Measurements from ENCODE around the gene TMEFF2. TPM values are rescaled to one million over a fixed set of nuclear protein-coding genes. Genes with fewer than 3 reads are reported as not detected.
"Not testable (repeated sequence)": the region's sequence is repeated elsewhere in the genome, so short reads cannot be mapped to it uniquely, and the experiment has no call there.

TMEFF2 gene
- total RNA-seq, 1 experiment from 2014 or later = 0.34 TPM

- DNase-seq (ENCODE audit: low read depth) = not testable (repeated sequence)
Observed at GRCh38 chr2:192130312-192130711, 64.4 kb downstream of the TMEFF2 start.

DNA sequence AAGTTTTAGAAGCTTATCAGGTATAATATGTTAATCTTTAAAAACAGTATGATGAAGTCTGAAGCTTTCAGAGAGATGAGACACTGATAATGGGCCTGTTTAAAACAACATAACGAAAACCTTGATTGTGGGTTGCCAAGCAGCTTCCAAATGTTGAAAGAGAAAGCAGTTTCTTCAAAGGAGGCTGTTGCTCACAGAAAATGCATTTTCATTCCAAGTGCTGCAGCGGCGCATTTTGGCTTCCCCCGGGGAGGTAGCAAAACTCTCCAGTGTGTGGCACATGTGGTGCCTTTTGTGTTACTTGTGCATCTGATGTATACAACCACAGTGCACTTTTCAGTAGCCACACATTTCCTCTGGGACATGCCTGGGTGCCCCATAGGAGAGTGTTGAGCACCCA lies 66.1 kb downstream of the TMEFF2 start:
- peak; percentile 12 for DNase-seq (ENCODE audit: low read depth)

- no peak for DNase-seq (ENCODE audit: low read depth)
Observed at GRCh38 chr2:192127434-192127833, 67.3 kb downstream of the TMEFF2 start.

DNA sequence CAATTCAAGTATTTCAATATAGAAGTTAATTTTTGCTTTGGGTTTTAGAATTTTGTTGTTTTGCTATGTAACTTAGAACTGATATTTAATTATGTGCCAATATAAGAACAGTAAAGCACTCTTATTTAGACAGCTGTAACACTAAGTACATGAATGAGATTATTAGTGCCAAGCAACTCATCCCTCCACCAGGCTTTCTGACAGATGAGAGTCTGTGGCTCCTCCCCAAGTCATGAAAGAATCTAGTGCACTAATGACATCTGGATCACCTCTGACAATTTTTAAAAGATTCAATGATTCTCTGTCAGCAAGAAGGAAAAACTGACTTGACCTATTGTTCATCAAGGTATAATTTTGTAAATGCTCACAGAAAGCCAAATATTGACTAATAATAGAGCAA lies 67.8 kb downstream of the TMEFF2 start:
- no peak for DNase-seq (ENCODE audit: low read depth)

DNA sequence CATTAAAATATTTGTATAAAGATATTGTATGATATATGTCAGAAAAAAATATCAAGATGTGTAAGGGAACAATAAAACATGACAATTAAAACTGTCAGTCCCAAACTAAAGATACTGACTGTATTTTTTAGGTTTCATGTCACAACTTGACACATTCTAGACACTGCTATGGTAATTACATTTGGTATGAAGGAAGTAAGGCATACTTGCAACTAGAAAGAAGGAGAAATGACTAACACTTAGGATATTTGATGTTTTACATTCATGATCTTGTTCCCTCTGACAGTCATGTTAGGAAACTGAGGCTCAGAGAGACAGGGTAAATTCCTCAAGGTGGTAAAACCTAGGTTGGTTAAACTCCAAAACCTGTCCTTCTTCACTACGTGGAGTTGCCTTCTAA lies 68.3 kb downstream of the TMEFF2 start:
- DNase-seq (ENCODE audit: low read depth) = peak; percentile 18

GRCh38 chr2:192124571-192124970 lies 70.2 kb downstream of the TMEFF2 start:
- peak; percentile 84 for DNase-seq (ENCODE audit: low read depth)

DNA sequence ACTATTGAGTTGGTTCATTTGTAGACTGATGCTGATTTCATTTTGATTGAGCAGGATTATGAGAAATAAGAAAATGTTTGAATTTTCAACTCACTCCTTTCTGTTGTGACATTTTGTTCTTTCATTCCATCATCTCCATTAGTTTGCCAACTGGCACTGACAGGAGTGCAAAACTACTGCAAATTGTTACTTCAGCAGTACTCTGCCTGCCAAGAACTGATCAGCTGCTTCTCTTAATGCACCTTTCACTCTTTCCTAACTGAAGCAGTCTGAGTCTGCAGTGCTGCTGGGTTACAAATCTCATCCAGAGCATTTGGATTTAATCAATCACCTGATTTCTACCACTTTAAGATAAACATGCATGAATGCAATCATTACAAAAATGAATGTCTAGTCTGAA lies 70.9 kb downstream of the TMEFF2 start:
- no peak for DNase-seq (ENCODE audit: low read depth)

- no peak for DNase-seq (ENCODE audit: low read depth)
Observed at GRCh38 chr2:192122946-192123345, 71.8 kb downstream of the TMEFF2 start.

DNA sequence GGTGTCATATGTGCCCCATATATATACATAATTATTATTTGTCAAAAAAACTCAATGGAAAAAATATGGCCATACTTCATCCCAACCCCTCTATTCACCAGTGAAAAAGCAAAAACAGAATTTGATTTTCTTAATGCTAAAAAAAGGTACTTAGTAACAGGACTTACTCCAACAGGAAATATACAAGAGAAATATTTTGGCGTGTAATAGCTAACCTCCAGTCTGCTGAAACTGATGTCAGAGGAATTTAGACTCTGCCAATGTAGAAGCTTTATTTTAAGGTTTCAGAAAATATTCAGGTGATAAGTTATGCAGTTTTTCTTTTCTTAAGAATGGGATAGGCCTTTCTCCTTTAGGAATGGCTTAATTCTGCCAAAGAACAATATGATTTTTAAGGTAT lies 72.6 kb downstream of the TMEFF2 start:
- DNase-seq (ENCODE audit: low read depth) = no peak

GRCh38 chr2:192119536-192119935 lies 75.2 kb downstream of the TMEFF2 start:
- DNase-seq (ENCODE audit: low read depth) = no peak

GRCh38 chr2:192117705-192118104 lies 77.0 kb downstream of the TMEFF2 start:
- no peak for DNase-seq (ENCODE audit: low read depth)

GRCh38 chr2:192111536-192111935 lies 83.2 kb downstream of the TMEFF2 start:
- DNase-seq (ENCODE audit: low read depth) = not testable (repeated sequence)

DNA sequence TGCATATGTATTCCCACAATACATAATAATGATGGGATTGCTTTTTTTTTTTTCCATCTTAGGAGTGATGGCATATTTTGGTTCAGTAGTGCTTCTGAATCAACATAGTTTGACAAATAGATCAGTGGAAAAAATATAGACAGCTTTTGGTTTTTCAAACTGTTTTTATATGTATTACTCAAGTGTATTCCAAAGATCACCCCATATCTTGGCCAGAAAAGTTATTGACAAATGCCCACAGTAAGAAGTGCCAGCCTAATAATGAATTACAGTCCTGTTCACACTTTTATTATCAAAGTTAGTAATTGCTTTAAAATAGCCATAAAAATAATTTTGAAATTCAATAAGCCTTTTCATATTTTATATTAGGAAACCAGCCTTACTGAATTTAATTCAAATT lies 95.0 kb downstream of the TMEFF2 start:
- no peak for DNase-seq (ENCODE audit: low read depth)

GRCh38 chr2:192098814-192099491 lies 95.8 kb downstream of the TMEFF2 start:
- no peak for DNase-seq (ENCODE audit: low read depth)

GRCh38 chr2:192091476-192091875 lies 103.3 kb downstream of the TMEFF2 start:
- peak; percentile 25 for DNase-seq (ENCODE audit: low read depth)

DNA sequence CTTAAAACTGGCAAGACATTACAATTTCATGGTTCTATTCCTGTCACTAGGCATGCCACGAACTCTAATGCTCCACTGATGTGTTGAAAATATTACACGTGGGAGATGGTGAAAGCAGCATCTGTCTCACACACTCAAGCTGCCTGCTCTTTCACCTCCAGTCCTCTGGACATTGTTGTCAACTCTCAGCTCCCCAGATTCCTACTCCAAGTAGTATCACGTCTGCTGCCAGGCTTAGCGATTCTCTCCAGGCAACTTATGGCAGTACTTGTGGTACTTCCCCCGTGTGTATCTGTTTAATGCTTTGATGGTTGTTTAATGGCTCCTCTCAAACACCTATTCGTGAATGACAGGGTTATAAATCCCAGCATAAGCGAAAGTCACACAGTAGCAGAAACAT lies 103.8 kb downstream of the TMEFF2 start:
- DNase-seq (ENCODE audit: low read depth) = no peak

DNA sequence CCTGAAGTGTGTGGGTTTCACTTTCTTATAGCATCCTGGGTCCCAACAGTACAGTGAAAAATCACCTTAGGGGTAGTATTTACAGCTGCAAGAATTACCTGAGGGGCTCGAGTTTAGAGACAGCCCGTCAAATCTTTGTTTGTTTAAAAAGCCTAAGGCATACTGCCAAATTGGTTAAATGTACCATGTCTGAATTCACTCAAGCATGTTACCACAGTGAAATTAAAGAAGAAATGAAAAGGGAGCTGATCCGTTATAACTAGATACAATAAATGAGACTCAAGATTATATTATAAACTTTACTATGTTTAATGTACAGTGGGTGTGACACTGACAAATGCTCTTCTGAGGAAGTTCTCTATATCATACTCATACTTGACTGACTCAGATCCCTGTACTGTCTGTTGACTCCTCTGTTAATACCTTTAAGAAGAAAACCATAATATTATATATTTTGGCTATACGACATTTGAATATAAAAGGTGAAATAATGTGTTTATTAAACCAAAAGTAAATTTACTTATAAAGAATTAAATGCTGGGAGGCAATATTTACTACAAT lies 107.3 kb downstream of the TMEFF2 start:
- peak; percentile 35 for DNase-seq (ENCODE audit: low read depth)

DNA sequence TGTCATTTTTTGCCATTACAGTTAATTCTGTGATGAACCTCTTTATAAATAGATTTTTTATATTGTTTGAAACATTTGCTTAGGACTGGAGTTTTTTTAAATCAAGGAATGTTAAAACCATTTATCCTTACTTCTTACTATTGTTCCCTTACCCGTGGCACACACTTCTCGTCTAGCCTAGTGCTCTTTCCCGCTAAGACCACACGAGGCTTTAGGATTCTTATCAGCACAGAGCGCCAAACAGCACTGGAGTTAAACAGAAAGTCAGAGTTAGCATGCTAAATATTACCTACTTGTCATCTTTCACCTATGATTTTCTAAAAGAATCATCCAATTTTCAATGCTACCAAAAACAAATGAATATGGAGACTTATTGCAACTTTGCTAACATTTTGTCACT lies 112.6 kb downstream of the TMEFF2 start:
- no peak for DNase-seq (ENCODE audit: low read depth)

GRCh38 chr2:192080096-192080495 lies 114.6 kb downstream of the TMEFF2 start:
- DNase-seq (ENCODE audit: low read depth) = not testable (repeated sequence)

- DNase-seq (ENCODE audit: low read depth) = no peak
Observed at GRCh38 chr2:192073878-192074277, 120.9 kb downstream of the TMEFF2 start.

DNA sequence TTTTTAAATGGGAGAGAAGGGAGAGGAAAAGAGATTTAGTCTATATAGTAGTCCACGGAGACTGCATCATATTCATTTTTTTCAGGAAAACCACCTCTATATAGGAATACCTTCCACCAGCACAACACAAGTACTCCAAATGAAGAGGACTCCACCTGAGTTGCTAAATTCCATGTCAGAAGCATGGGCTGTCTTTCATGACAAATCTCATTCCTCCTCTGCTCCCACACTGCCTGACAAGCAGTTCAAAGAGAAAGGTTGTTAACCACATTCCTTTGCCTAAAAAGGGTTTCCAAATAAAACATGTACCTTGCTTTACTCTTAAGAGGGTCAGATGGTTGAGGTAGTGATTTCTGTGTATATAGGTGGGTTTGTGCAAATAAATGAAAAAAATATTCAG lies 122.0 kb downstream of the TMEFF2 start:
- DNase-seq (ENCODE audit: low read depth) = no peak

DNA sequence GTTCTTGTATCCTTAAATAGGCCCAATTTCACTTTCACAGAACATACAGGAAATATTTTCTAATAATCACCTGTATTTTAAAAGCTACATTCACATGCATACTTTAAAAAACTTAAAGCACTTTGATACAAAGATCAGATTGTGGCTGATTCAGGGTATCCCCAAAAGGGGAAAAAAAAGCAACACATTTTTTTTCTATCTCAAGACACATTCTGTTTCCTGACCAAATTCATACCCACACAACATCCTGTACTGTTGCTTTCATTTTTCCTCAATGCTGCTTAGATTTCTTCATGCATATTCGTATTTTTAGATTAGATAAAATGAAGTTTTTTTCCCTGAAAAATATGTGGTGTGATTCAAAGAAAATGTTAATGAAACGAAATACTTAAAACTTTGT lies 122.5 kb downstream of the TMEFF2 start:
- DNase-seq (ENCODE audit: low read depth) = no peak

DNA sequence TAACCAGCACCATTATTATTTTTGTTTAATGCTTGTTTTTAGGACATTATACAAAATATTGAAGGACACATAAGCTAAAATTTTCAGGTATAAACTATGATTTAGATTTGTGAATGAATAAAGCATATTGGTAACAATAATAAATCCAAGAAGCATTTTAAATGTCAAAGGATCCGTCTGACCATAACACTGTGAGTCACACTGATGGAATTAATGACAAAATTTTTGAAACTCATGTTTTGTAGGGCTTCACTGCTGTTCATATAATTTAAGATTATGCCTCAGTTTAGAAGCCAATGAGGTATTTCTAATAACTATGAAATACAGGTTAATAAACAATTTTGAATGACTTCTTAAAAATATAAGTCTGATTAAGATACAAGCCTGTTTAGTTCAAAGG lies 124.6 kb downstream of the TMEFF2 start:
- DNase-seq (ENCODE audit: low read depth) = peak; percentile 43

- no peak for DNase-seq (ENCODE audit: low read depth)
Observed at GRCh38 chr2:192069417-192069816, 125.3 kb downstream of the TMEFF2 start.

Measured in M059J (cell line).